ENCODE measurements around the gene MTHFSD. TPM values are rescaled to one million over a fixed set of nuclear protein-coding genes. Genes with fewer than 3 reads are reported as not detected.

The MTHFSD gene
- total RNA-seq, 1 experiment from 2014 or later = 4.7 TPM

- no peak overlapping the region for H3K27ac ChIP-seq (ENCODE audit: insufficient read length, low read depth, low read length)
- no peak overlapping the region for H3K9ac ChIP-seq (ENCODE audit: extremely low read depth, insufficient read length, low read length)
- no peak overlapping the region for H3K18ac ChIP-seq (ENCODE audit: insufficient read length, low read depth, low read length)
- peak; percentile 39 for DNase-seq
- H2BK12ac ChIP-seq (ENCODE audit: insufficient read length, low read depth, low read length) = no peak overlapping the region
- no peak overlapping the region for H3T11ph ChIP-seq (ENCODE audit: low read length)
- H3K36me3 Mint-ChIP-seq (ENCODE audit: insufficient read depth in 1 of 3, low read depth in 3 of 3) = no peaks in the 10 kb centered on the region; a peak in 1 of 7 replicates
- H3K4me1 ChIP-seq (ENCODE audit: insufficient read depth, low read length) = no peaks in the 10 kb centered on the region
- no peaks in the 10 kb centered on the region for H3K79me1 ChIP-seq (ENCODE audit: insufficient read depth, low read depth, low read length, poor library complexity, severe bottlenecking)
- H3K23ac ChIP-seq (ENCODE audit: insufficient read length, low read depth, low read length) = no peak overlapping the region
- no peaks in the 10 kb centered on the region for H3K9me3 ChIP-seq (ENCODE audit: control insufficient read depth, low read depth, low read length)
- H4K20me1 ChIP-seq (ENCODE audit: control insufficient read depth, insufficient read depth, insufficient read length) = no peaks in the 10 kb centered on the region
- H3K27me3 ChIP-seq (ENCODE audit: insufficient read depth, low read length) = peaks cover 93% of the 10 kb centered on the region
- no peak overlapping the region for H3K4ac ChIP-seq (ENCODE audit: low read depth, low read length)
- no peak overlapping the region for H3K27ac Mint-ChIP-seq
- H3K23me2 ChIP-seq (ENCODE audit: insufficient read length, low read depth, low read length, poor library complexity, severe bottlenecking) = no peaks in the 10 kb centered on the region
- no peak overlapping the region for H4K91ac ChIP-seq (ENCODE audit: insufficient read length, low read depth, low read length)
- H3K9me3 Mint-ChIP-seq = peaks cover 0 to 5% of the 10 kb centered on the region in 2 experiments; a peak in 1 of 5 replicates
- H3K4me3 Mint-ChIP-seq = peak overlapping the region in 1 of 2 experiments; percentile 71; a peak in 2 of 5 replicates
- peaks cover 17 to 46% of the 10 kb centered on the region in 2 experiments for H3K4me1 Mint-ChIP-seq
- no peak overlapping the region for H2AFZ ChIP-seq (ENCODE audit: low read length)
- no peak overlapping the region for H2BK15ac ChIP-seq (ENCODE audit: low read depth, low read length)
- no peak overlapping the region for H2BK5ac ChIP-seq (ENCODE audit: insufficient read length, low read length)
- no peak overlapping the region for H4K8ac ChIP-seq (replicated peaks; ENCODE audit: insufficient read length, low read depth, low read length)
- H3K56ac ChIP-seq (ENCODE audit: insufficient read length, low read depth, low read length) = no peak overlapping the region
- H3K4me2 ChIP-seq (ENCODE audit: insufficient read depth, insufficient read length, low read length) = peak overlapping the region; percentile 3
- no peak overlapping the region for H2BK20ac ChIP-seq (ENCODE audit: low read depth, low read length, poor library complexity, severe bottlenecking)
- H2AK5ac ChIP-seq (ENCODE audit: insufficient read length, low read length) = no peak overlapping the region
- H4K5ac ChIP-seq (ENCODE audit: insufficient read length, low read depth, low read length) = no peak overlapping the region
- H2BK120ac ChIP-seq (ENCODE audit: low read depth, low read length, poor library complexity, severe bottlenecking) = no peak overlapping the region
- H3K27me3 Mint-ChIP-seq (ENCODE audit: low read depth) = peaks cover 99% of the 10 kb centered on the region
- no CpG with 5 or more reads among the region's 54 CpGs for WGBS (ENCODE audit: extremely low coverage, insufficient read length, low lambda C conversion rate)
- no peaks in the 10 kb centered on the region for H3K79me2 ChIP-seq (ENCODE audit: insufficient read depth, low read length)
- no peak overlapping the region for H3K14ac ChIP-seq (ENCODE audit: insufficient read depth, low read length)
- TF ChIP-seq CTCF (conservative IDR thresholded peaks at IDR 0.05) = no peak
These were observed 60.3 kb downstream of the MTHFSD start for GRCh38 chr16:86494565-86495356.
